WTC11 (cell line): Measurements from ENCODE around the gene PI4KA. TPM values are rescaled to one million over a fixed set of nuclear protein-coding genes. Genes with fewer than 3 reads are reported as not detected.

Source experiments
- ATAC-seq: fragments of 200-7000 bp; cut with Tn5 transposase; 2 replicates; pipeline ENCODE4 v1.10.0; 2021; ENCODE audit warnings: mild to moderate bottlenecking, moderate library complexity
- CTCF ChIA-PET: fragments of 300-600 bp; sonication (Branson Sonifier 250); formaldehyde crosslinking; loops from one replicate; lab custom pipeline; 2021; ENCODE audit warnings: antibody characterized with exemption; lab: Charles Lee
- POLR2A ChIA-PET: fragments of 350-600 bp; sonication (Branson Sonifier 250); formaldehyde crosslinking; loops from one replicate; lab custom pipeline; 2021; ENCODE audit warnings: antibody characterized with exemption; lab: Charles Lee
- DNase-seq: peaks from one replicate; pipeline ENCODE4 v3.0.0; 2021; ENCODE audit warnings: low spot score
- H3K27ac Mint-ChIP-seq: 2 replicates; pipeline ENCODE4 v1.8.0; 2021; ENCODE audit warnings: mixed read lengths
- H3K27me3 Mint-ChIP-seq: 2 replicates; pipeline ENCODE4 v1.8.0; 2021; ENCODE audit warnings: low read depth, mild to moderate bottlenecking, moderate library complexity, mixed read lengths
- H3K36me3 Mint-ChIP-seq: 2 replicates; pipeline ENCODE4 v1.8.0; 2021; ENCODE audit warnings: mixed read lengths
- H3K4me1 Mint-ChIP-seq: 2 replicates; pipeline ENCODE4 v1.8.0; 2022; ENCODE audit warnings: mixed read lengths
- H3K4me3 Mint-ChIP-seq: 2 replicates; pipeline ENCODE4 v1.8.0; 2021; ENCODE audit warnings: mild to moderate bottlenecking, moderate library complexity, mixed read lengths
- H3K9me3 Mint-ChIP-seq: 2 replicates; pipeline ENCODE4 v1.8.0; 2021; ENCODE audit warnings: mixed read lengths
- CBFB ChIP-seq: sonication (generic); formaldehyde crosslinking; IDR thresholded peaks from 2 replicates; pipeline ENCODE4 v1.8.1; 2022; ENCODE audit warnings: mild to moderate bottlenecking, low read depth, missing genetic modification reagents
- FOXJ3 ChIP-seq: sonication (generic); formaldehyde crosslinking; IDR thresholded peaks from 2 replicates; pipeline ENCODE4 v1.9.0; 2021; ENCODE audit warnings: missing genetic modification reagents, mild to moderate bottlenecking, borderline replicate concordance
- GABPB1 ChIP-seq: sonication (generic); formaldehyde crosslinking; IDR thresholded peaks from 2 replicates; pipeline ENCODE4 v1.8.1; 2023; ENCODE audit warnings: mild to moderate bottlenecking, missing genetic modification reagents
- IRF2 ChIP-seq: sonication (generic); formaldehyde crosslinking; IDR thresholded peaks from 2 replicates; pipeline ENCODE4 v1.8.0; 2022; ENCODE audit warnings: low read depth, missing genetic modification reagents, borderline replicate concordance
- NFE2L1 ChIP-seq: sonication (generic); formaldehyde crosslinking; IDR thresholded peaks from 2 replicates; pipeline ENCODE4 v1.8.1; 2023; ENCODE audit warnings: missing genetic modification reagents
- SP1 ChIP-seq: sonication (generic); formaldehyde crosslinking; conservative IDR thresholded peaks from 2 replicates; pipeline ENCODE4 v1.8.1; 2022; ENCODE audit warnings: missing genetic modification reagents
- TEAD1 ChIP-seq: sonication (generic); formaldehyde crosslinking; IDR thresholded peaks from 2 replicates; pipeline ENCODE4 v1.8.0; 2022; ENCODE audit warnings: mild to moderate bottlenecking, missing genetic modification reagents
- ZNF263 ChIP-seq: sonication (generic); formaldehyde crosslinking; IDR thresholded peaks from 2 replicates; pipeline ENCODE4 v1.8.1; 2022; ENCODE audit warnings: low read depth, mild to moderate bottlenecking, moderate library complexity, missing genetic modification reagents
- ZNF396 ChIP-seq: fragments of 250-450 bp; sonication (Bioruptor Pico); IDR thresholded peaks from 2 replicates; pipeline ENCODE4 v1.8.0; 2021; ENCODE audit warnings: mild to moderate bottlenecking, moderate library complexity, borderline replicate concordance
- ZNF416 ChIP-seq: fragments of 250-450 bp; sonication (Bioruptor Pico); IDR thresholded peaks from 2 replicates; pipeline ENCODE4 v1.9.0; 2021; ENCODE audit warnings: mild to moderate bottlenecking, inconsistent platforms
- total RNA-seq: library from RNA; stranded (reverse); gene quantifications from 3 replicates; pipeline ENCODE4 v1.2.3, GENCODE V29; 2021
- TF ChIP-seq, protein P1 (sequence below): sonication (generic); formaldehyde crosslinking; conservative IDR thresholded peaks from 2 replicates; pipeline ENCODE4 v1.8.1; 2023; ENCODE audit warnings: mild to moderate bottlenecking, low read depth, missing genetic modification reagents, moderate library complexity
- TF ChIP-seq, protein P2 (sequence below): sonication (generic); formaldehyde crosslinking; IDR thresholded peaks from 2 replicates; pipeline ENCODE4 v1.8.1; 2023; ENCODE audit warnings: mild to moderate bottlenecking, missing genetic modification reagents
- TF ChIP-seq, protein P3 (sequence below): sonication (generic); formaldehyde crosslinking; IDR thresholded peaks from 2 replicates; pipeline ENCODE4 v1.8.0; 2022; ENCODE audit warnings: mild to moderate bottlenecking, missing genetic modification reagents
- TF ChIP-seq, protein P4 (sequence below): sonication (generic); formaldehyde crosslinking; IDR thresholded peaks from 2 replicates; pipeline ENCODE4 v1.8.1; 2023; ENCODE audit warnings: mild to moderate bottlenecking, moderate library complexity, missing genetic modification reagents
- TF ChIP-seq, protein P5 (sequence below): fragments of 250-450 bp; sonication (Bioruptor Pico); IDR thresholded peaks from 2 replicates; pipeline ENCODE4 v1.8.0; 2021; ENCODE audit warnings: mild to moderate bottlenecking
- TF ChIP-seq, protein P6 (sequence below): sonication (generic); formaldehyde crosslinking; IDR thresholded peaks from 2 replicates; pipeline ENCODE4 v1.8.1; 2022; ENCODE audit warnings: mild to moderate bottlenecking, missing genetic modification reagents, moderate library complexity, borderline replicate concordance
- TF ChIP-seq, protein P7 (sequence below): sonication (generic); formaldehyde crosslinking; IDR thresholded peaks from 2 replicates; pipeline ENCODE4 v1.8.0; 2022; ENCODE audit warnings: missing genetic modification reagents
- TF ChIP-seq, protein P8 (sequence below): sonication (generic); formaldehyde crosslinking; IDR thresholded peaks from 2 replicates; pipeline ENCODE4 v1.8.1; 2022; ENCODE audit warnings: mild to moderate bottlenecking, moderate library complexity, missing genetic modification reagents

PI4KA gene
- total RNA-seq, 1 experiment from 2014 or later: 45.5 TPM

DNA sequence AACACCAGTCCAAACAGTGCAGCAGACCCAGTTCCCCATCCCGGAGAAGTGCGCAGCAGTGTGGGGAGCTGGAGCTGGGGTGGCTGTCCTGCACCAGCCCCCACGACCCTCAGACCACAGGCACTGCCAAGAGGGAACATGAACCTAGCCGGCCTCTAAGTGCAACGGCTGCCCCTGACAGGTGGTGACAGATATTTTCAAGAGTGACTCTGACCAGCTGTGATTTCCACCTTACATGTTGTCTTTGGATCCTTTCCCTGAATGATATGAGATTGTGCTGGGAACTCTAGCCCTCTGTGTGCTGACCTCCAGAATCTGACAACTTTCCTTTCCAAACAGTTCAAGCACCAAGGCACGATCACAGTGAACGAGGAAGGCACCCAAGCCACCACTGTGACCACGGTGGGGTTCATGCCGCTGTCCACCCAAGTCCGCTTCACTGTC lies 72.1 kb downstream of the PI4KA start (continued):
- TF ChIP-seq, protein P1, sequence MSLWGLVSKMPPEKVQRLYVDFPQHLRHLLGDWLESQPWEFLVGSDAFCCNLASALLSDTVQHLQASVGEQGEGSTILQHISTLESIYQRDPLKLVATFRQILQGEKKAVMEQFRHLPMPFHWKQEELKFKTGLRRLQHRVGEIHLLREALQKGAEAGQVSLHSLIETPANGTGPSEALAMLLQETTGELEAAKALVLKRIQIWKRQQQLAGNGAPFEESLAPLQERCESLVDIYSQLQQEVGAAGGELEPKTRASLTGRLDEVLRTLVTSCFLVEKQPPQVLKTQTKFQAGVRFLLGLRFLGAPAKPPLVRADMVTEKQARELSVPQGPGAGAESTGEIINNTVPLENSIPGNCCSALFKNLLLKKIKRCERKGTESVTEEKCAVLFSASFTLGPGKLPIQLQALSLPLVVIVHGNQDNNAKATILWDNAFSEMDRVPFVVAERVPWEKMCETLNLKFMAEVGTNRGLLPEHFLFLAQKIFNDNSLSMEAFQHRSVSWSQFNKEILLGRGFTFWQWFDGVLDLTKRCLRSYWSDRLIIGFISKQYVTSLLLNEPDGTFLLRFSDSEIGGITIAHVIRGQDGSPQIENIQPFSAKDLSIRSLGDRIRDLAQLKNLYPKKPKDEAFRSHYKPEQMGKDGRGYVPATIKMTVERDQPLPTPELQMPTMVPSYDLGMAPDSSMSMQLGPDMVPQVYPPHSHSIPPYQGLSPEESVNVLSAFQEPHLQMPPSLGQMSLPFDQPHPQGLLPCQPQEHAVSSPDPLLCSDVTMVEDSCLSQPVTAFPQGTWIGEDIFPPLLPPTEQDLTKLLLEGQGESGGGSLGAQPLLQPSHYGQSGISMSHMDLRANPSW (CRISPR knock-in tag): no peak
- TF ChIP-seq, protein P2, sequence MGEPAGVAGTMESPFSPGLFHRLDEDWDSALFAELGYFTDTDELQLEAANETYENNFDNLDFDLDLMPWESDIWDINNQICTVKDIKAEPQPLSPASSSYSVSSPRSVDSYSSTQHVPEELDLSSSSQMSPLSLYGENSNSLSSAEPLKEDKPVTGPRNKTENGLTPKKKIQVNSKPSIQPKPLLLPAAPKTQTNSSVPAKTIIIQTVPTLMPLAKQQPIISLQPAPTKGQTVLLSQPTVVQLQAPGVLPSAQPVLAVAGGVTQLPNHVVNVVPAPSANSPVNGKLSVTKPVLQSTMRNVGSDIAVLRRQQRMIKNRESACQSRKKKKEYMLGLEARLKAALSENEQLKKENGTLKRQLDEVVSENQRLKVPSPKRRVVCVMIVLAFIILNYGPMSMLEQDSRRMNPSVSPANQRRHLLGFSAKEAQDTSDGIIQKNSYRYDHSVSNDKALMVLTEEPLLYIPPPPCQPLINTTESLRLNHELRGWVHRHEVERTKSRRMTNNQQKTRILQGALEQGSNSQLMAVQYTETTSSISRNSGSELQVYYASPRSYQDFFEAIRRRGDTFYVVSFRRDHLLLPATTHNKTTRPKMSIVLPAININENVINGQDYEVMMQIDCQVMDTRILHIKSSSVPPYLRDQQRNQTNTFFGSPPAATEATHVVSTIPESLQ: no peak
- TF ChIP-seq ZNF396 (CRISPR knock-in tag): no peak
- TF ChIP-seq, protein P3, sequence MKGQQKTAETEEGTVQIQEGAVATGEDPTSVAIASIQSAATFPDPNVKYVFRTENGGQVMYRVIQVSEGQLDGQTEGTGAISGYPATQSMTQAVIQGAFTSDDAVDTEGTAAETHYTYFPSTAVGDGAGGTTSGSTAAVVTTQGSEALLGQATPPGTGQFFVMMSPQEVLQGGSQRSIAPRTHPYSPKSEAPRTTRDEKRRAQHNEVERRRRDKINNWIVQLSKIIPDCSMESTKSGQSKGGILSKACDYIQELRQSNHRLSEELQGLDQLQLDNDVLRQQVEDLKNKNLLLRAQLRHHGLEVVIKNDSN (CRISPR knock-in tag): no peak

DNA sequence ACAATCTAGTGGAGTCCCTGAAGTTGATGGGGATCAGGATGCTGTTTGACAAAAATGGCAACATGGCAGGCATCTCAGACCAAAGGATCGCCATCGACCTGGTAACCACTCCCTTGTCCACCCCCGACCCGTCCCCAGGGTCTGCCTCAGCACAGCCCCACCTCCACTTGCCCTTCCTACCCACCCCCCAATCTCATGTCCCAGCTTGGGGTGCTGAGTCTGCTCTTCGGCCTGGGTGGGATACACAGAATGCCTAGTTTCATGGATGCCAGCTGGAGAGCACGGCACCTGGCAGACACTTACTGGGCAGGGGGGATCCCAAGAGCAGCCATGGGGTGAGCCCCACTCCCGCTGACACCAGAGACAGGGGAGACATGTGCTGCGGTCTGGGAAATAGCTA lies 72.6 kb downstream of the PI4KA start:
- TF ChIP-seq SP1 (CRISPR knock-in tag): no peak
- TF ChIP-seq, protein P1 (CRISPR knock-in tag): no peak
- TF ChIP-seq, protein P4, sequence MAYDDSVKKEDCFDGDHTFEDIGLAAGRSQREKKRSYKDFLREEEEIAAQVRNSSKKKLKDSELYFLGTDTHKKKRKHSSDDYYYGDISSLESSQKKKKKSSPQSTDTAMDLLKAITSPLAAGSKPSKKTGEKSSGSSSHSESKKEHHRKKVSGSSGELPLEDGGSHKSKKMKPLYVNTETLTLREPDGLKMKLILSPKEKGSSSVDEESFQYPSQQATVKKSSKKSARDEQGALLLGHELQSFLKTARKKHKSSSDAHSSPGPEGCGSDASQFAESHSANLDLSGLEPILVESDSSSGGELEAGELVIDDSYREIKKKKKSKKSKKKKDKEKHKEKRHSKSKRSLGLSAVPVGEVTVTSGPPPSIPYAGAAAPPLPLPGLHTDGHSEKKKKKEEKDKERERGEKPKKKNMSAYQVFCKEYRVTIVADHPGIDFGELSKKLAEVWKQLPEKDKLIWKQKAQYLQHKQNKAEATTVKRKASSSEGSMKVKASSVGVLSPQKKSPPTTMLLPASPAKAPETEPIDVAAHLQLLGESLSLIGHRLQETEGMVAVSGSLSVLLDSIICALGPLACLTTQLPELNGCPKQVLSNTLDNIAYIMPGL (CRISPR knock-in tag): no peak
- TF ChIP-seq CBFB: no peak
- TF ChIP-seq FOXJ3: no peak
- TF ChIP-seq, protein P5, sequence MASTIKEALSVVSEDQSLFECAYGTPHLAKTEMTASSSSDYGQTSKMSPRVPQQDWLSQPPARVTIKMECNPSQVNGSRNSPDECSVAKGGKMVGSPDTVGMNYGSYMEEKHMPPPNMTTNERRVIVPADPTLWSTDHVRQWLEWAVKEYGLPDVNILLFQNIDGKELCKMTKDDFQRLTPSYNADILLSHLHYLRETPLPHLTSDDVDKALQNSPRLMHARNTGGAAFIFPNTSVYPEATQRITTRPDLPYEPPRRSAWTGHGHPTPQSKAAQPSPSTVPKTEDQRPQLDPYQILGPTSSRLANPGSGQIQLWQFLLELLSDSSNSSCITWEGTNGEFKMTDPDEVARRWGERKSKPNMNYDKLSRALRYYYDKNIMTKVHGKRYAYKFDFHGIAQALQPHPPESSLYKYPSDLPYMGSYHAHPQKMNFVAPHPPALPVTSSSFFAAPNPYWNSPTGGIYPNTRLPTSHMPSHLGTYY (CRISPR knock-in tag): no peak
- no peak for TF ChIP-seq GABPB1 (CRISPR knock-in tag)
- TF ChIP-seq, protein P6, sequence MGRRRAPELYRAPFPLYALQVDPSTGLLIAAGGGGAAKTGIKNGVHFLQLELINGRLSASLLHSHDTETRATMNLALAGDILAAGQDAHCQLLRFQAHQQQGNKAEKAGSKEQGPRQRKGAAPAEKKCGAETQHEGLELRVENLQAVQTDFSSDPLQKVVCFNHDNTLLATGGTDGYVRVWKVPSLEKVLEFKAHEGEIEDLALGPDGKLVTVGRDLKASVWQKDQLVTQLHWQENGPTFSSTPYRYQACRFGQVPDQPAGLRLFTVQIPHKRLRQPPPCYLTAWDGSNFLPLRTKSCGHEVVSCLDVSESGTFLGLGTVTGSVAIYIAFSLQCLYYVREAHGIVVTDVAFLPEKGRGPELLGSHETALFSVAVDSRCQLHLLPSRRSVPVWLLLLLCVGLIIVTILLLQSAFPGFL (CRISPR knock-in tag): no peak
- TF ChIP-seq, protein P7, sequence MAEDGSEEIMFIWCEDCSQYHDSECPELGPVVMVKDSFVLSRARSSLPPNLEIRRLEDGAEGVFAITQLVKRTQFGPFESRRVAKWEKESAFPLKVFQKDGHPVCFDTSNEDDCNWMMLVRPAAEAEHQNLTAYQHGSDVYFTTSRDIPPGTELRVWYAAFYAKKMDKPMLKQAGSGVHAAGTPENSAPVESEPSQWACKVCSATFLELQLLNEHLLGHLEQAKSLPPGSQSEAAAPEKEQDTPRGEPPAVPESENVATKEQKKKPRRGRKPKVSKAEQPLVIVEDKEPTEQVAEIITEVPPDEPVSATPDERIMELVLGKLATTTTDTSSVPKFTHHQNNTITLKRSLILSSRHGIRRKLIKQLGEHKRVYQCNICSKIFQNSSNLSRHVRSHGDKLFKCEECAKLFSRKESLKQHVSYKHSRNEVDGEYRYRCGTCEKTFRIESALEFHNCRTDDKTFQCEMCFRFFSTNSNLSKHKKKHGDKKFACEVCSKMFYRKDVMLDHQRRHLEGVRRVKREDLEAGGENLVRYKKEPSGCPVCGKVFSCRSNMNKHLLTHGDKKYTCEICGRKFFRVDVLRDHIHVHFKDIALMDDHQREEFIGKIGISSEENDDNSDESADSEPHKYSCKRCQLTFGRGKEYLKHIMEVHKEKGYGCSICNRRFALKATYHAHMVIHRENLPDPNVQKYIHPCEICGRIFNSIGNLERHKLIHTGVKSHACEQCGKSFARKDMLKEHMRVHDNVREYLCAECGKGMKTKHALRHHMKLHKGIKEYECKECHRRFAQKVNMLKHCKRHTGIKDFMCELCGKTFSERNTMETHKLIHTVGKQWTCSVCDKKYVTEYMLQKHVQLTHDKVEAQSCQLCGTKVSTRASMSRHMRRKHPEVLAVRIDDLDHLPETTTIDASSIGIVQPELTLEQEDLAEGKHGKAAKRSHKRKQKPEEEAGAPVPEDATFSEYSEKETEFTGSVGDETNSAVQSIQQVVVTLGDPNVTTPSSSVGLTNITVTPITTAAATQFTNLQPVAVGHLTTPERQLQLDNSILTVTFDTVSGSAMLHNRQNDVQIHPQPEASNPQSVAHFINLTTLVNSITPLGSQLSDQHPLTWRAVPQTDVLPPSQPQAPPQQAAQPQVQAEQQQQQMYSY (CRISPR knock-in tag): no peak
- TF ChIP-seq, protein P8, sequence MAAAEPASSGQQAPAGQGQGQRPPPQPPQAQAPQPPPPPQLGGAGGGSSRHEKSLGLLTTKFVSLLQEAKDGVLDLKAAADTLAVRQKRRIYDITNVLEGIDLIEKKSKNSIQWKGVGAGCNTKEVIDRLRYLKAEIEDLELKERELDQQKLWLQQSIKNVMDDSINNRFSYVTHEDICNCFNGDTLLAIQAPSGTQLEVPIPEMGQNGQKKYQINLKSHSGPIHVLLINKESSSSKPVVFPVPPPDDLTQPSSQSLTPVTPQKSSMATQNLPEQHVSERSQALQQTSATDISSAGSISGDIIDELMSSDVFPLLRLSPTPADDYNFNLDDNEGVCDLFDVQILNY (CRISPR knock-in tag): no peak
- TF ChIP-seq ZNF263 (CRISPR knock-in tag): no peak
- TF ChIP-seq IRF2 (CRISPR knock-in tag): no peak
- no peak for TF ChIP-seq ZNF416 (CRISPR knock-in tag)
- TF ChIP-seq TEAD1: no peak
- TF ChIP-seq NFE2L1: no peak
- POLR2A ChIA-PET: no interaction called here
- H3K27me3 Mint-ChIP-seq: no peaks in the 10 kb centered on the region

More for the DNA sequence above, 72.6 kb downstream of the PI4KA start:
- H3K4me3 Mint-ChIP-seq: no peak overlapping the region
- CTCF ChIA-PET: interaction anchor here (2.0 to 2.1 kb wide), 2 partner anchors 12 to 100 kb away, joined by 7 to 14 read pairs; partner anchors contain the start of gene SERPIND1
- no peak overlapping the region for H3K27ac Mint-ChIP-seq
- no peaks in the 10 kb centered on the region for H3K9me3 Mint-ChIP-seq
- ATAC-seq: no peak
- H3K36me3 Mint-ChIP-seq: no peaks in the 10 kb centered on the region
- H3K4me1 Mint-ChIP-seq: peaks cover 20% of the 10 kb centered on the region
- DNase-seq: no peak
